Measurements from ENCODE around the gene CAMK1D.
"Not testable (repeated sequence)": the region's sequence is repeated elsewhere in the genome, so short reads cannot be mapped to it uniquely, and the experiment has no call there.

The CAMK1D gene

DNA sequence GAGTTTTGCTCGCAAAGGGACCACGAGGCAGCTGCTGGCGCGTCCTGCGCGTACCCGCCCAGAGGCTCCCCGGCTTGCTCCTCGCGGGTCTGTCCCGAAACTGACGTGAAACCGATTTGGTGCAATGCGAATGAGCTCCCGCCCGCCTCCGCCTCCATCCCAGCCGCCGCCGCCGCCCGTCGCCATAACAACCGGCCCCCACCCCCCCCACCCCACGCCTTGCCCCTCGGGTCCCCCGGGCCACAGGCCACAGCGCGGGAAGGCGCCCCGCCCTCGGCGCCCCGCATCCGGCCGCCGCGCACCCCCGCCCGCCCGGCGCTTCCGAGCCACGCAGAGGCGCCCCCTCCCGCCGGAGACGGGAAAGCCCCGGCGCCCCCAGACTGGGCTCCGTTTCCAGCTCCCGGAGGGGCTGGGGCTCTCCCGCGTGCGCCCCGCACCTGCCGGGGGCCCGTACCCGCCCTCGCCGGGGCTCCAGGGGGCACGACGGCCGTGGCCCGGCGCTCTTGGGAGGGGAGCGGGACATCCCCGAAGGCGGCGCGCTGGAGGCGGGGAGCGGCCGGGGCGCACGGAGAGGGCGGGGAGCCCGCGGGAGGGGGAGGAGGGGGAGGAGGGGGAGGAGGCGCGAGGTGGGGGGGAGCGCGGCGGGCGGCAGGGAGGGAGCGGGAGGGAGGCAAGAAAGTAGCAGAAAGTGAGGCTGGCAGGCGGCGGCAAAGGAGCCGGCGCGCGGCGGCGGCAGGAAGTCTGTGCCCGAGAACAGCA, at the start of gene CAMK1D:
CAMK1D (plus strand) TSS at position 678 of the 759 bp plus-strand sequence.
- no peak for DNase-seq

GRCh38 chr10:12301036-12301435, 48.3 kb upstream of the CAMK1D start:
- DNase-seq: not testable (repeated sequence)

DNA sequence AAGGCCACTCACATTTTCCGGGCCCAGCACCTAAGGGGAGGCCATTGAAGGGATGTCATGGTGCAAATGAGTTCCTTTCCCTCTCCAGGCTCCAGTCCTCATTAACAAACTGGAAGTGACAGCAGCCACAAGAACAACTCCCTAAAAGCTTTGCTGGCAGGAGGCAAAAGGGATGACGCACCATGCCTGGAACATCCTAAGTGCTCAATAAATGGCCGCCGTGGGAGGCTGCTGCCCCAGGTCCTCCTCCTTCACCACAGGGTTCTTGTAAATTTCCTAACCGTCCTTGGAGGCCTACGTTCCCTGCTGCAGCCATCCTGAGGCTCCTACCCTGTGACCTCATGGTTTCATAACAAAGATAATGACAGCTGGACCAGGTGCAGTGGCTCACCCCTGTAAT, 41.3 kb upstream of the CAMK1D start:
- DNase-seq: no peak

DNA sequence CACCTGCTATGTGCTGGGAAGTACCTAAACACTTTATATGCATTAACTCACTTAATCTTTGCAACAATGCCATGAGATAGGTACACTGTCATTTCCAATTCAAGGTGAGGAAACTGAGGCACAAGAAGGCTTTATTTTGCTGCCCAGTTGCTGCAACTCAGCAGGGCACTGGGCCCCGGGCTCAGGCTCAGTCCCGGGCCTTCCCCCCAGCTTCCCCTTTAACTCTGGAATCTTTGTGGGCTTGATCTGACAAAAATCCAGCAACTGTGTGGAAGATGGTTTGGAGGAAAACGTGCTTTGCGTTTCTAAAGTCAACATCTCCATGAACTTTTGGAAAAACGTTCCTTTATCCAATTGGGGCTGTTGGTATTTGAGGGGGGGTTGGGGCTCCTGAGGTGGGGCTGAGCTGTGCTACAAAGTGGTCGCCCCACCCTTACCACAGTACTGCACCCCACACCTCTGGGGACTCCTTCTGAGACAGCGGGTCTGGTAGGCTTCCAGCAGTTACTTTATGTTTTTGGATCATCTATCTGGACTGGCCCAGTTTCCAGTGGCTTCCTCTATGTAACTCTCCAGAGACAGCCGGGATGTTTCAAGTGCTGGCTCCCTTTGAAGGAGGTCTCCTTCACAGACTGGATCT, 40.5 kb upstream of the CAMK1D start:
- DNase-seq: no peak

DNA sequence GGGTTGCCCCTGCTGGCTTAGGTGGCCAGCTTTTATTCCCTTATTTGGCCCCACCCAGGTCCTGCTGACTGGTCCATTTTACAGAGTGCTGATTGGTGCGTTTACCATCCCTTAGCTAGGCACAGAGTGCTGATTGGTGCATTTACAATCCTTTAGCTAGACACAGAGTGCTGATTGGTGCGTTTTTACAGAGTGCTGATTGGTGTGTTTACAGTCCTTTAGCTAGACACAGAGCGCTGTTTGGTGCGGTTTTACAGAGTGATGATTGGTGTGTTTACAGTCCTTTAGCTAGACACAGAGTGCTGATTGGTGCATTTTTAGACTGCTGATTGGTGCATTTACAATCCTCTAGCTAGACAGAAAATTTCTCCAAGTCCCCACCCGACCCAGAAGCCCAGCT, 39.6 kb upstream of the CAMK1D start:
- not testable (repeated sequence) for DNase-seq

- DNase-seq: no peak
Observed at GRCh38 chr10:12314836-12315235, 34.5 kb upstream of the CAMK1D start.

DNA sequence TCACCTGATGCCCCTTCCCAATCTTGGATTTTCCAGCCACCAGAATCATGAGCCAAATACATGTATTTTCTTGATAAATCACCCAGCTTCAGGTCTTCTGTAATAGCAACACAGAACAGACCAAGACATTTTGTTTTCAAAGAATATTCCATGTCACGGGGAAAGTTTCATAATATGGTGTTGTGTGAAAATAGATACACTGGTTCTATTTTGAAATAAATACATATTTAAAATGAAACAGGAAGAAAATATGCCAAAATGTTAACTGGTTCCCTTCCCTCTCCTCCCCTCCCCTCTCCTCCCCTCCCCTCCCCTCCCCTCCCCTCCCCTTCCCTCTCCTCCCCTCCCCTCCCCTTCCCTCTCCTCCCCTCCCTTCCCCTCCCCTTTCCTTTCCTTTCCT, 30.3 kb upstream of the CAMK1D start:
- DNase-seq: no peak

GRCh38 chr10:12320892-12321291, 28.5 kb upstream of the CAMK1D start:
- DNase-seq: no peak

GRCh38 chr10:12321641-12322040, 27.7 kb upstream of the CAMK1D start:
- DNase-seq: no peak

GRCh38 chr10:12322583-12323131, 26.7 kb upstream of the CAMK1D start:
- no peak for DNase-seq

DNA sequence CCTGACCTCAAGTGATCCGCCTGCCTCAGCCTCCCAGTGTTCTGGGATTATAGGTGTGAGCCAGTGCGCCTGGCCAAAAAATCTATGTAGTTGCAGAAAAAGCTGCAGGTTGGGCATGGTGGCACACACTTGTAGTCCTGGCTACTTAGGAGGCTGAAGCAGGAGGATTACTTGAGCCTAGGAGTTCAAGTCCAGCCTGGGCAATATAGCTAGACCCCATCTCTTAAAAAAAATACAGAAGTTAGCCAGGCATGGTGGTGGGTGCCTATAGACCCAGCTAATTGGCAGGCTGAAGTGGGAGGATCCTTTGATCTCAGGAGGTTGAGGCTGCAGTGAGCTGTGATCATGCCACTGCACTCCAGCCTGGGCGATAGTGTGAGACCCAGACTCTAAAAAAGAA, 24.8 kb upstream of the CAMK1D start:
- no peak for DNase-seq

DNA sequence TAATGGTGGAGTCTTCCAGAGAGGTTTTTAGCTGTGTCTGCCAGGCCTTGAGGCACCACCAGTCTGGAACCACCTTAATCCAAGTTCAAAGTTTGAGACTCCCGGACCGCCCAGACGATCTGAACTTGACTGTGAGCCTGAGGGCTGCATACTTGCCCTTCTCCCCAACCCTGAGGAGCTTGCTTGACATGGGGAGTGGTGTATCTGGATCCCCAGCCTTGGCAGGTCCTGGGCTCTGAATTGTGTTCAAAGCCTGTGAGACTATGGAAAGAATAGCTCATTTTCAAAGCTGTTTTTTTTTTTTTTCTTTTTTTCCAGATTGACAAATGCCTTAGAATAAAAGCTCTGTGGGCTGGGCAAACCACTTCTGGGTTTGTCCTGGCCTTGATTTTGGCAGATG, 22.3 kb upstream of the CAMK1D start:
- DNase-seq: no peak

DNA sequence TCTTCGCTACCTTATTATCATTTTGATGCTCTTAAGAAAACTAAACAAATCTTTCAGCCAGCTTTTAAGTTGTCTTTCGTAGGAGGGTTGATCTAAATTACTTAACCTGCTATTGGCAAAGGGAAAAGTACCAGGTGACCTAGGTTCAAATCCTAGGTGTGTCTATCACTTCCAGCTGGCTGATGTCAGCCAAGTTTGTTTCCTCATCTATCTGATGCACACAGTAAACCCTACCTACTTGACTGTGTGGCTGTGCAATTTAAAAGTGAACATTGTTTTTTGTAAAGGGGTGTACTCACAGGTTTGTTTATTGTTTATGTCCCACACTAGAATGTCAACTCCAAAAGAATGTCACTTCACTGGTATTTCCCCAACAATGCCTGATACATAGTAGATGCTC, 21.9 kb upstream of the CAMK1D start:
- no peak for DNase-seq

GRCh38 chr10:12328312-12328711, 21.0 kb upstream of the CAMK1D start:
- not testable (repeated sequence) for DNase-seq

DNA sequence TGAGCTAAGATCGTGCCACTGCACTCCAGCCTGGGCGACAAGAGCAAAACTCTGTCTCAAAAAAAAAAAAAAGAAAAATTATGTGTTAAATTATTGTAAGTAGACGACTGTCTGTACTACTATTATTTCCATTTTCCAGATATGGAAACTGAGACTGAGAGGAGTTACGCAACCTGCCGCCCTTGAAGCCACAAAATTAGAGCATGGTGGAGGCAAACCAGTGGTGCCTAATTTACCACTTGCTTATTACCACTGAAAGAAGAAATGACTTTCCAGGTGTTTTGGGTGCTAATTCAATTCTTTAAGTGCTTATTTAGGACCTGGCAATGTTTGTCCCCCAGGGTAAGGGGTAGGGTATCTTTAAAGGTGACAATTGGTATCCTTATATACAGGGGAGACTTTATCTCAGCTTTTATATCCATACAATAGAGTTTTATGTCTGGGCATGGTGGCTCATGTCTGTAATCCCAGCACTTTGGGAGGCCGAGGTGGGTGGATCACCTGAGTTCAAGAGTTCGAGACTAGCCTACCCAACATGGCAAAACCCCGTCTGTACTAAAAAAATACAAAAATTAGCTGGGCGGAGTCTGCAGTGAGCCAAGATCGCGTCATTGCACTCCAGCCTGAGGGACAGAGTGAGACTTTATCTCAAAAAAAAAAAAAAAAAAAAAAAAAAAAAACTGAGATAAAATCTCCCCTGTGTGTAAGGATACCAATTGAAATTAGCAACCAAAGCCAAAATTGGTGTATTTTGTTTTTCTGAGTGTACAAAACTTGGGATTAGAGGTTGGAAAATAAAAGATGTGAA, 16.6 kb upstream of the CAMK1D start:
- DNase-seq: no peak

DNA sequence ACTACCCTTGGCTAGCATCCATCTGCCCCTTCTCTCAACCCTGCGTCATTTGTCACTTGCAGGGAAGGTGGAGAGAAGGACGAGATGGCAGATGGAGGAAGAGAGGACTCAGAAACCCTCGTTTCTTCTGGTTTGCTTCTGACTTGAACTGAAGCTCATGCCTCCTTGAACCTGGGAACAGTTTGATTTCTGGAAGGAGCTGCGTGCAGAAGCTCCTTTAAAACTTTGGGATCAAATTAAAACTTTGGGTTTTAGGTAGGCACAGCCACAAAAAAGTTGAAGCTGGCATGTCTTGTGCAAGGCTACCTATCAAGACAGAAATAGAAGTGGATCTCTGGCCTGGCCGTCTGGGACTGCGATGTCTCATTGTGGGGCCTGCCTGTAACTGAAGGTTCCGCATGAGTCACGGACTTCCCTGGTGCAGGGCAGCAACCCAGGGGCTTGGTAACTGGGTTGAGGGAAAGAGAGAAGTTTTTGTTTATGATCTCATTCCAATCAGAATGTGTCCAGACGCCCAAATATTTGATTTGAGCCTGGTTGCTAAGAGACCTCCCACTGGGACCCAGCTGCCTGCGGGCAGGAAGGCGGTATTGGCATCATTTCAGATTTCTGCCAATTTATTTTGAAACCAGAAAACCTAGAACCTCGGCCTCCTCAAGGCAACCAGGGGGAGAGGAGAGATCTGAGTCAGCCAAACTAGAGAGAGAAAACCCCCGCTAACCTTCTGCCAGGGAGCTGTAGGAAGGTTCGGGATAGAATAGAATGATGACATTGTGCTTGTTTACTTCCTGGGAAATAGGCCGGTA, 15.8 kb upstream of the CAMK1D start:
- no peak for DNase-seq

DNA sequence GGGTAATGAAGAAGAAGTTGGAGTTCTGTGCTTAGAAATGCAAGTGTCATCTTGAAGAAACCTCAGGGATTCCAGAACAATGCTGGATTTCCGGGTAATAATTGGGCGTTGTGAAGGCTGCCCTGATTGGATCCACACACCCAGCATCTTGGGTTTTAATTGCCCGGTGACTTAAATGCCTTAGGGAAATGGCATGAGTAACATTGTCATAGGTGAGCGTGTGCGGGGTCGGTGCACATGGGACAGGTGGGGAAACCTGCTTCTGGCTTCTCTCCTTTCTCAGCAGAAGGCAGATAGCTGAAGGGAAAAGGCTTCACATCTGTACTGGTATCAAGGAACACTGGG, 15.2 kb upstream of the CAMK1D start:
- DNase-seq: no peak

- DNase-seq: not testable (repeated sequence)
Observed at GRCh38 chr10:12335169-12335568, 14.2 kb upstream of the CAMK1D start.

DNA sequence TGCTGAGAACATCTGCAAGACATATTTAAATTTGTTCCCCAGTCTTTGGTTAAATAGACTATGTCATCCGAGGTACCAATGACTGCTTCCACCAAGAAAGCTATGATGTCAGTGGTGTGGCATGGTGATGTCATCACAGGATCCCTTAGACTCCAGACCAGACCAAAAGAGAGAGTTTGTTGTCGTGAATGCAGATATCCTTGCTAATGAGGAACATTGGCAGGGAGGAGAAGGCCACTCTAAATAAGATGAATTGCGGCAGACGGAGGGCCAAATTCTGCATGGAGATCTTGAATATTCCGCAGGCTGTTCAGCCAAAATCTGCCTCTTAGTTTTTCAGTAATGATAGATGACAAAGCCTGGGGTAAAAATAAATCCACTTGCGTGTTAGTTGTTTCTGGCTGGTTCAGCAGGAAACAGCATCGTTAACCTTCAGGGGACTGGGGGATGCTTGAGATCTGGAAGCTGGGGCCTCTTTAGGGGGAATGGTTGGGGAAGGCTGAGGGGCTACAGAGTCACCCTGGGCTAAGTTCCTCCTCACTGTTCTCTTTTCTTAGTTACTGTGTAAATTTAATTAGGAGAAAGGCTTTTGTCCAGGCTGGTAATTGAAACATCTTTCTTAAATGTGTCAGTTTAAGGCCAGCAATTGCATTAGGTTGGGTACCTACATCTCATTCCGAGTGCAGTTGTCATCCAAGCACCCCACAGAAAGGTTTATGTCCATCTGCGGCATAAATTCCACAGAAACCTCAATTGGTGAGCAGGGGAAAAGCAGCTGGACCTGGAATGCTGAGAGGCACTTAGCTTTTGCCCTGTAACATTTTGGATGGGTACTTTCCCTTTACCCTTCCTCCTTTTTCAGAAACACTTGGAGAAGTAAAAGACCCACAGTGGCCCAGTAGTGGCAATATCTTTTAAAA, 11.6 kb upstream of the CAMK1D start:
- no peak for DNase-seq

GRCh38 chr10:12338981-12339380, 10.4 kb upstream of the CAMK1D start:
- no peak for DNase-seq

- no peak for DNase-seq
Observed at GRCh38 chr10:12340371-12340770, 9.0 kb upstream of the CAMK1D start.

- DNase-seq: no peak
Observed at GRCh38 chr10:12340937-12341336, 8.4 kb upstream of the CAMK1D start.
